Measurements from ENCODE around the gene SPECC1L.
"Not testable (repeated sequence)": the region's sequence is repeated elsewhere in the genome, so short reads cannot be mapped to it uniquely, and the experiment has no call there.

SPECC1L gene

GRCh38 chr22:24233816-24234215, 36.8 kb upstream of the SPECC1L start:
- FAIRE-seq (no peak), DNase-seq (ENCODE audit: insufficient read length, low spot score) (no peak)
- TF ChIP-seq PAX5 (IDR thresholded peaks at IDR 0.05; ENCODE audit: insufficient read depth, low read length, severe bottlenecking) = no peak
- no peak for TF ChIP-seq POU2F2 (IDR thresholded peaks at IDR 0.05; ENCODE audit: low read depth, low read length)
- no peak for TF ChIP-seq POLR2AphosphoS5 (IDR thresholded peaks at IDR 0.05; ENCODE audit: low read depth, low read length)
- no peak for TF ChIP-seq TAF1 (IDR thresholded peaks at IDR 0.05; ENCODE audit: low read depth, low read length)
- no peak for TF ChIP-seq POLR2A (IDR thresholded peaks at IDR 0.05; ENCODE audit: low read depth, low read length)
- TF ChIP-seq SPI1 (IDR thresholded peaks at IDR 0.05; ENCODE audit: low read depth, low read length) = no peak

- DNase-seq (ENCODE audit: insufficient read length, low spot score) = no peak
- TF ChIP-seq POLR2AphosphoS5 (IDR thresholded peaks at IDR 0.05; ENCODE audit: low read depth, low read length) (no peak), TAF1 (IDR thresholded peaks at IDR 0.05; ENCODE audit: low read depth, low read length) (no peak), SPI1 (IDR thresholded peaks at IDR 0.05; ENCODE audit: low read depth, low read length) (no peak), POU2F2 (IDR thresholded peaks at IDR 0.05; ENCODE audit: low read depth, low read length) (no peak), POLR2A (IDR thresholded peaks at IDR 0.05; ENCODE audit: low read depth, low read length) (no peak)
- FAIRE-seq = no peak
These were observed 35.3 kb upstream of the SPECC1L start for GRCh38 chr22:24235315-24235714.

DNA sequence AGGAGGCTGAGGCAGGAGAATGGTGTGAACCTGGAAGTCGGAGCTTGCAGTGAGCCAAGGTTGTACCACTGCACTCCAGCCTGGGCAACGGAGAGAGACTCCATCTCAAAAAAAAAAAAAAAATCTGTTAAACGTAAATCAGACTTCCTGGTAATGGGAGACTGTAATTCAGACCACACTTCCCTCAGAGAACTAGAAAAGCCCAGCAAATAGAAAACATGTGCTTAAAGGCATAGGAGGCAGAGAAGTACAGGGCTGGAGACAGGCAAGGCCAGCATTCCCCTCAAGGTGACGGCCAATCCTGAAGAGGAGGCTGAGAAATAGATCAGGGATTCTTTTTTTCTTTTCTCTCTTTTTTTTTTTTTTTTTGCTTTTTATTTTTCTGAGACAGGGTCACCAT, 34.0 kb upstream of the SPECC1L start:
- TF ChIP-seq PAX5 (IDR thresholded peaks at IDR 0.05; ENCODE audit: insufficient read depth, low read length, severe bottlenecking) (no peak), SPI1 (IDR thresholded peaks at IDR 0.05; ENCODE audit: low read depth, low read length) (no peak), POU2F2 (IDR thresholded peaks at IDR 0.05; ENCODE audit: low read depth, low read length) (no peak), POLR2AphosphoS5 (IDR thresholded peaks at IDR 0.05; ENCODE audit: low read depth, low read length) (no peak)
- FAIRE-seq (no peak), DNase-seq (ENCODE audit: insufficient read length, low spot score) (no peak)

DNA sequence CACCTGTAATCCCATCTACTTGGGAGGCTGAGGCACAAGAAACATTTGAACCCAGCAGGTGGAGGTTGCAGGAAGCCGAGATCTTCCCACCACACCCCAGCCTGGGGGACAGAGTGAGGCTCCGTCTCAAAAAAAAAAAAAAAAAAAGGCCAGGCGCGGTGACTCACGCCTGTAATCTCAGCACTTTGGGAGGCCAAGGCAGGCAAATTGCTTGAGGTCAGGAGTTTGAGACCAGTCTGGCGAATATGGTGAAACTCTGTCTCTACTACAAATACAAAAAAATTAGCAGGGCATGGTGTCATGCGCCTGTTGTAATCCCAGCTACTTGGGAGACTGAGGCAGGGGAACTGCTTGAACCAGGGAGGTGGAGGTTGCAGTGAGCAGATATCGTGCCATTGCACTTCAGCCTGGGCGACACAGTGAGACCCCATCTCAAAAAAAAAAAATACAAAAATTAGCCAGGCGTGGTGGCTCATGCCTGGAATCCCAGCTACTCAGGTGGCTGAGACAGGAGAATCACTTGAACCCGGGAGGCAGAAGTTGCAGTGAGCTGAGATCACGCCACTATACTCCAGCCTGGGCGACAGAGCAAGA, 32.4 kb upstream of the SPECC1L start:
- FAIRE-seq; DNase-seq (ENCODE audit: insufficient read length, low spot score): not testable (repeated sequence)

GRCh38 chr22:24240381-24240780, 30.2 kb upstream of the SPECC1L start:
- TF ChIP-seq POU2F2 (IDR thresholded peaks at IDR 0.05; ENCODE audit: low read depth, low read length) (no peak), SPI1 (IDR thresholded peaks at IDR 0.05; ENCODE audit: low read depth, low read length) (no peak), PAX5 (IDR thresholded peaks at IDR 0.05; ENCODE audit: insufficient read depth, low read length, severe bottlenecking) (no peak), TAF1 (IDR thresholded peaks at IDR 0.05; ENCODE audit: low read depth, low read length) (no peak), POLR2AphosphoS5 (IDR thresholded peaks at IDR 0.05; ENCODE audit: low read depth, low read length) (no peak), POLR2A (IDR thresholded peaks at IDR 0.05; ENCODE audit: low read depth, low read length) (no peak)
- no peak for FAIRE-seq

GRCh38 chr22:24240985-24241692, 29.5 kb upstream of the SPECC1L start:
- FAIRE-seq; DNase-seq (ENCODE audit: insufficient read length, low spot score): not testable (repeated sequence)

More at GRCh38 chr22:24240381-24240780, 30.2 kb upstream of the SPECC1L start:
- DNase-seq (ENCODE audit: insufficient read length, low spot score) = no peak

- not testable (repeated sequence) for FAIRE-seq; DNase-seq (ENCODE audit: insufficient read length, low spot score)
These were observed 27.2 kb upstream of the SPECC1L start for GRCh38 chr22:24243417-24243816.

- FAIRE-seq (peak; percentile 74), DNase-seq (ENCODE audit: insufficient read length, low spot score) (no peak)
- TF ChIP-seq PAX5 (IDR thresholded peaks at IDR 0.05; ENCODE audit: insufficient read depth, low read length, severe bottlenecking) (no peak), SPI1 (IDR thresholded peaks at IDR 0.05; ENCODE audit: low read depth, low read length) (no peak), TAF1 (IDR thresholded peaks at IDR 0.05; ENCODE audit: low read depth, low read length) (no peak)
These were observed 26.4 kb upstream of the SPECC1L start for GRCh38 chr22:24244144-24244787.

DNA sequence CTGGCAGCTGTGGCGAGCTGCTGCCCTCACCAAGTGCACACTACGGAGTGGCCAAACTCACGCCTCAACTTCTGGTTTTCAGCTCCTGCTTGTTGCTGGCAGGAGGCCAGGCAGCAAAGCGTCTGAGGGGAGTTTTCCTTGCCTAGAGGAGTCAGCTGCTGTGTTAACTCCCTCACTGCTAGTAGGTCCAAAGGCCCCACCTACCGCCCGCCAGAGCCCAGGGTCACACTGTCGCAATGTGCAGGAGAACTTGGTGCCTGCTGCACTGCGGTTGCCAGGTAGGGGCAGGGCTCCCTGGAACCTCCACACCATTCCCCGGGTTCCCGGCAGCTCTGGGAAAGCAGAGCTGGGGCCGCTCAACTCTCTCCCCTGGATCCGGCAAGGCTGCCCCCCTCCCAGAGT, 25.6 kb upstream of the SPECC1L start, which contains the start of gene GGT5:
TSS of gene GGT5 (minus strand) at position 53 of the 402 bp plus-strand sequence. CDS start 357 bp downstream, outside the sequence.
- not testable (repeated sequence) for FAIRE-seq; DNase-seq (ENCODE audit: insufficient read length, low spot score)

DNA sequence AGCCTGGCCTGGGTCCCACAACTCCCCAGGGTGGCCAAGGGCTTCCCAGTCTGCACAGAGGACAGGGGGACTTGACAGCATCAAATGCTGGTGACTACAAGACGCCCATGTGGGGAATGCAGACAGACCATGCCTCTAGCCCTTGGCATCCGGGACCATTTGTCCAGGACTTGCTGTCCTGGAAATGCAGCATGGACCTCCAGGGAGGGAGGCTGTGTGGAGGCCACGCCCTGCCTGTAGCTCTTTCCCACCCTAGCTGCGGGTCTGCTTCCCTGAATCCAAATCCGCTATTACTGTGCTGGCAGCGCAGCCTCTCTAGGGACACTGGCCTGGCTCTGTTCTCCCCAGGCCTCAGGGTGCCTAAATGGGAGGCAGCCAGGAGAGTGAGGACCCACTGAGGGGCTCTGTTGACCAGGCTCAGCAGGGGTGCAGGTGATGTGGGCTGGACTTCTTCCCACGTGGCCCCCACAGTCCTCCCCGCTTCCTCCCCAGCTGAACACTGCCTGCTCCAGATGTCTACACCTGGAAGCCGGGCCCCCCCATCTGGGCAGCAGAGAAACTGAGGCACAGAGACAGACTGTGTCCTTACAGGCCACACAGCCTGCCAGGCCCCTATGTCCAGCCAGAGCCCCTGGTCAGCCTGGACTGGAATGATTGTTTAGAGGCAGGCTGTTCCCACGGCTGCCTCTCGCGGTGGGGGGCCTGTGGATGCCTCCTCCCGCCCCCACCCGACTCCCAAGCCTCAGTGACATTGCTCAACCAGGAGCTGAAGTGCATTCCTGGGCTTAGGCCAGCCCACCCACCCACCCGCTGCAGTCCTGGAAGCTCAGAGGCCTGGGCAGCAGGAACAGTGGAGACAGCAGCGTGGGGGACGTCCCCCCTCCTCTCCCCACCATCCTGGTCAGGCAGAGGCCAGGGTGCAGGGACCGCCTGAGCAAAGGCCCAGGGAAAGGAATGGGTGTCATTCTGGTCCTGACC, 24.8 kb upstream of the SPECC1L start:
- not testable (repeated sequence) for FAIRE-seq; DNase-seq (ENCODE audit: insufficient read length, low spot score)
